ENCODE measurements around the gene TANGO6.

Gene TANGO6

GRCh38 chr16:69111876-69112230 lies 268.5 kb downstream of the TANGO6 start:
- no peaks in the 10 kb centered on the region for H3K9me3 ChIP-seq
- peaks cover 27% of the 10 kb centered on the region for H3K27me3 ChIP-seq
- TF ChIP-seq CTCF (IDR thresholded peaks at IDR 0.05), result no peak
- H3K27ac ChIP-seq, result no peak overlapping the region
- peaks cover 47% of the 10 kb centered on the region for H3K36me3 ChIP-seq
- peaks cover 10% of the 10 kb centered on the region in 2 experiments for H3K4me1 ChIP-seq (ENCODE audit: control insufficient read depth in 1 of 2, insufficient read depth in 1 of 2, low read depth in 1 of 2, low read length in 1 of 2)
- H3K4me3 ChIP-seq (ENCODE audit: low read depth in 1 of 2, low read length in 1 of 2), result no peak overlapping the region

DNA sequence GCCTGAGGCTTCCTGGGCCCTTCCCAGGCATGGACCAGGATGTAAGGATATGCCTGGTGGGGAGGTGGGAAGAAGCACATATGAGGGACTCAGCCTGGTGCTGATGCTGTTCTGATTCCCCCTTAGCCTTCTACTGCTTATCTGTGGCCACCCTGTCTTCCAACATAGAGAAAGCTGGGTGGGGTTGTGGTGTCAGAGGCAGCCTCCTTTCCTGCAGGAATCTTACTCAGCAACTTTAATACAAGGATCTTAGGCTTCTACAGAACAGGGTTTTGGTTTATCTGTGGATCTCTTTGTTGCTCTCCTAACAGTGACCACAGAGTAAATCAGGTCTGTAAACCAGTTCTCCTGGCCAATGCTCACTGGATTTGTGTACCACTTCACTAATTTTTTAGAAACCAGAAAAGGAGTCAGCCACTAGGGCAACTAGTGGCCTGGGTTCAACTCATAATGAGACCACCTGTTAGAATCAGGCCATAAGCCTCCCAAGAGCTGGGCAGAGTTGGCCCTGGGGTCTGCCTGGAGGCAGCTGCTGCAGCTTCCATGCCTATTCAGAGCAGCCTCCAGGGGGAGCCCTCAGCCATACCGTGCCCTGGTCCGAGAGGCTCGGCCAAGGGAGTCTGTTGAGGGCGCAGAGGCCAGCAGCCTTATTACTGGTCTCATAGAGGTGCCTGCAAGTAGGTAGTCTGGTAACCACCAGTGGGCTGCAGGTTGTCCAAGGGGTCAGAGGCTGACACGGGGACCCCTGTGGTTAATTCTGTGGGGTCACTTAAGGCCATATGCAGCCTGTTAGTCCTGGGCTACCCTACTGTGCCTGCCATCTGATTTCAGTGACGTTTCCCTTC lies 269.2 kb downstream of the TANGO6 start:
- peaks cover 20% of the 10 kb centered on the region for H3K27me3 ChIP-seq
- H3K9me3 ChIP-seq, result no peaks in the 10 kb centered on the region
- peaks cover 3 to 4% of the 10 kb centered on the region in 2 experiments for H3K4me1 ChIP-seq (ENCODE audit: control insufficient read depth in 1 of 2, insufficient read depth in 1 of 2, low read depth in 1 of 2, low read length in 1 of 2)
- H3K27ac ChIP-seq, result no peak overlapping the region
- H3K4me3 ChIP-seq (ENCODE audit: low read depth in 1 of 2, low read length in 1 of 2), result no peak overlapping the region
- H3K36me3 ChIP-seq, result peaks cover 51% of the 10 kb centered on the region
- no peak for TF ChIP-seq CTCF (IDR thresholded peaks at IDR 0.05)

DNA sequence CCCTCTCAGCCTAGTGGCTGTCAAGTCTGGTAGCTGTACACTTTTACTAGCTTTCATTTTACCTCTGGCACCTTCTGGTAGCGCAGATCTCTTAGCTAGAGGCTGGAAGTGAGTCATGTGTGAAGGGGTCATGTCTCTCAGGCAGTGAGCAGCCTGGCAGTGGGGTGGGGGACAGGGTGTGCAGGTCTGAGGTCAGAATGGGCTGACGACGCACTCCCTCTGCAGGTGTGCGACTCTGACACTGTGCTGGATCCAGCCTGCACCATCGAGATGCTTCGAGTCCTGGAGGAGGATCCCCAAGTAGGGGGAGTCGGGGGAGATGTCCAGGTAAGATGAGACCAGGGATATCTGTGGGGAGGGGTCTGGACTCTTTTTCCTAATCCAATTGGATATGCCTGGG lies 269.9 kb downstream of the TANGO6 start:
- TF ChIP-seq CTCF (IDR thresholded peaks at IDR 0.05), result no peak
- Histone ChIP-seq H3K27ac (no peak overlapping the region), H3K36me3 (peaks cover 57% of the 10 kb centered on the region), H3K27me3 (peaks cover 13% of the 10 kb centered on the region), H3K4me1 (ENCODE audit: control insufficient read depth in 1 of 2, insufficient read depth in 1 of 2, low read depth in 1 of 2, low read length in 1 of 2) (no peaks in the 10 kb centered on the region), H3K4me3 (ENCODE audit: low read depth in 1 of 2, low read length in 1 of 2) (no peak overlapping the region), H3K9me3 (no peaks in the 10 kb centered on the region)

GRCh38 chr16:69114346-69114975 lies 271.1 kb downstream of the TANGO6 start:
- H3K27ac ChIP-seq, result no peak overlapping the region
- no peak overlapping the region for H3K4me3 ChIP-seq (ENCODE audit: low read depth in 1 of 2, low read length in 1 of 2)
- no peaks in the 10 kb centered on the region for H3K9me3 ChIP-seq
- peaks cover under 1% of the 10 kb centered on the region for H3K27me3 ChIP-seq
- no peaks in the 10 kb centered on the region for H3K4me1 ChIP-seq (ENCODE audit: control insufficient read depth in 1 of 2, insufficient read depth in 1 of 2, low read depth in 1 of 2, low read length in 1 of 2)
- peaks cover 66% of the 10 kb centered on the region for H3K36me3 ChIP-seq
- TF ChIP-seq CTCF (IDR thresholded peaks at IDR 0.05), result no peak

GRCh38 chr16:69114976-69115355 lies 271.6 kb downstream of the TANGO6 start:
- Histone ChIP-seq H3K4me1 (ENCODE audit: control insufficient read depth in 1 of 2, insufficient read depth in 1 of 2, low read depth in 1 of 2, low read length in 1 of 2) (no peaks in the 10 kb centered on the region), H3K36me3 (peaks cover 66% of the 10 kb centered on the region), H3K27ac (no peak overlapping the region), H3K27me3 (no peaks in the 10 kb centered on the region), H3K4me3 (ENCODE audit: low read depth in 1 of 2, low read length in 1 of 2) (no peak overlapping the region), H3K9me3 (no peaks in the 10 kb centered on the region)
- no peak for TF ChIP-seq CTCF (IDR thresholded peaks at IDR 0.05)
